ENCODE results near the gene RANBP2. TPM values are rescaled to one million over a fixed set of nuclear protein-coding genes. Genes with fewer than 3 reads are reported as not detected.

The RANBP2 gene
- polyA plus RNA-seq, 1 donor from 2014 or later: 38.8 TPM

GRCh38 chr2:108803045-108803736, 83.9 kb downstream of the RANBP2 start:
- no peaks in the 10 kb centered on the region for H3K79me2 ChIP-seq (replicated peaks; ENCODE audit: insufficient read depth, low read length)
- H3K27ac ChIP-seq (ENCODE audit: low read length): no peak overlapping the region

GRCh38 chr2:108805032-108805431, 85.8 kb downstream of the RANBP2 start:
- Histone ChIP-seq H3K9ac (ENCODE audit: low read length) (no peak overlapping the region), H2AFZ (ENCODE audit: low read depth, low read length) (no peak overlapping the region), H3K27ac (ENCODE audit: low read length) (no peak overlapping the region), H3K27me3 (ENCODE audit: insufficient read depth, low read depth, low read length) (no peaks in the 10 kb centered on the region), H3K36me3 (ENCODE audit: insufficient read depth, low read length) (peaks cover 13% of the 10 kb centered on the region), H3K9me3 (ENCODE audit: low read length) (no peaks in the 10 kb centered on the region), H3F3A (ENCODE audit: insufficient read depth, low read length, poor library complexity, severe bottlenecking) (no peaks in the 10 kb centered on the region), H3K79me2 (replicated peaks; ENCODE audit: insufficient read depth, low read length) (peaks cover 14% of the 10 kb centered on the region), H4K20me1 (ENCODE audit: insufficient read depth) (no peaks in the 10 kb centered on the region), H3K9me2 (ENCODE audit: insufficient read depth, low read length) (no peaks in the 10 kb centered on the region), H3K4me3 (ENCODE audit: low read length) (no peak overlapping the region), H3K4me2 (ENCODE audit: low read length) (no peak overlapping the region)
- TF ChIP-seq POLR2AphosphoS5 (IDR thresholded peaks at IDR 0.05): no peak

More at GRCh38 chr2:108803045-108803736, 83.9 kb downstream of the RANBP2 start:
- H4K20me1 ChIP-seq (ENCODE audit: insufficient read depth): no peaks in the 10 kb centered on the region
- TF ChIP-seq, protein P1, sequence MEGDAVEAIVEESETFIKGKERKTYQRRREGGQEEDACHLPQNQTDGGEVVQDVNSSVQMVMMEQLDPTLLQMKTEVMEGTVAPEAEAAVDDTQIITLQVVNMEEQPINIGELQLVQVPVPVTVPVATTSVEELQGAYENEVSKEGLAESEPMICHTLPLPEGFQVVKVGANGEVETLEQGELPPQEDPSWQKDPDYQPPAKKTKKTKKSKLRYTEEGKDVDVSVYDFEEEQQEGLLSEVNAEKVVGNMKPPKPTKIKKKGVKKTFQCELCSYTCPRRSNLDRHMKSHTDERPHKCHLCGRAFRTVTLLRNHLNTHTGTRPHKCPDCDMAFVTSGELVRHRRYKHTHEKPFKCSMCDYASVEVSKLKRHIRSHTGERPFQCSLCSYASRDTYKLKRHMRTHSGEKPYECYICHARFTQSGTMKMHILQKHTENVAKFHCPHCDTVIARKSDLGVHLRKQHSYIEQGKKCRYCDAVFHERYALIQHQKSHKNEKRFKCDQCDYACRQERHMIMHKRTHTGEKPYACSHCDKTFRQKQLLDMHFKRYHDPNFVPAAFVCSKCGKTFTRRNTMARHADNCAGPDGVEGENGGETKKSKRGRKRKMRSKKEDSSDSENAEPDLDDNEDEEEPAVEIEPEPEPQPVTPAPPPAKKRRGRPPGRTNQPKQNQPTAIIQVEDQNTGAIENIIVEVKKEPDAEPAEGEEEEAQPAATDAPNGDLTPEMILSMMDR (IDR thresholded peaks at IDR 0.05; ENCODE audit: poor library complexity, severe bottlenecking): no peak
- TF ChIP-seq MXI1 (conservative IDR thresholded peaks at IDR 0.05; ENCODE audit: poor library complexity, severe bottlenecking) (no peak), POLR2AphosphoS5 (IDR thresholded peaks at IDR 0.05) (no peak), RAD21 (conservative IDR thresholded peaks at IDR 0.05) (no peak), EZH2 (IDR thresholded peaks at IDR 0.05; ENCODE audit: borderline replicate concordance, insufficient read depth, low read length, poor library complexity, severe bottlenecking) (no peak), SMC3 (conservative IDR thresholded peaks at IDR 0.05; ENCODE audit: poor library complexity) (no peak), EP300 (conservative IDR thresholded peaks at IDR 0.05; ENCODE audit: poor library complexity, severe bottlenecking) (no peak), REST (IDR thresholded peaks at IDR 0.05; ENCODE audit: borderline replicate concordance) (no peak), TAF1 (IDR thresholded peaks at IDR 0.05; ENCODE audit: low read depth) (no peak)
- peaks cover 5% of the 10 kb centered on the region for H3K36me3 ChIP-seq (ENCODE audit: insufficient read depth, low read length)
- H3K4me2 ChIP-seq (ENCODE audit: low read length): no peak overlapping the region
- H2AFZ ChIP-seq (ENCODE audit: low read depth, low read length): no peak overlapping the region
- no peak overlapping the region for H3K9ac ChIP-seq (ENCODE audit: low read length)
- H3K9me2 ChIP-seq (ENCODE audit: insufficient read depth, low read length): no peaks in the 10 kb centered on the region
- H3K4me3 ChIP-seq (ENCODE audit: low read length): no peak overlapping the region
- H3F3A ChIP-seq (ENCODE audit: insufficient read depth, low read length, poor library complexity, severe bottlenecking): no peaks in the 10 kb centered on the region
- no peaks in the 10 kb centered on the region for H3K9me3 ChIP-seq (ENCODE audit: low read length)
- no peaks in the 10 kb centered on the region for H3K27me3 ChIP-seq (ENCODE audit: insufficient read depth, low read depth, low read length)
